ENCODE measurements around the gene SGCD.

GRCh38 chr5:156778139-156778706, 451.3 kb downstream of the SGCD start:
- TF ChIP-seq CTCF (IDR thresholded peaks at IDR 0.05): no peak
- no peak for TF ChIP-seq POLR2AphosphoS5 (IDR thresholded peaks at IDR 0.05)
